Activated naive CD8-positive, alpha-beta T cell (primary cell): ENCODE data around the gene CADM1.

ENCODE experiments used
- H3K27ac Mint-ChIP-seq: one replicate; pipeline ENCODE4 v1.8.0; 2021; ENCODE audit warnings: mixed read lengths
- H3K27me3 Mint-ChIP-seq: one replicate; pipeline ENCODE4 v1.8.0; 2021; ENCODE audit warnings: mixed read lengths
- H3K36me3 Mint-ChIP-seq: one replicate; pipeline ENCODE4 v1.8.0; 2021; ENCODE audit warnings: mixed read lengths
- H3K4me1 Mint-ChIP-seq: one replicate; pipeline ENCODE4 v1.8.0; 2021; ENCODE audit warnings: low read depth, mixed read lengths
- H3K4me3 Mint-ChIP-seq: one replicate; pipeline ENCODE4 v1.8.0; 2021; ENCODE audit warnings: mild to moderate bottlenecking, mixed read lengths
- H3K9me3 Mint-ChIP-seq: one replicate; pipeline ENCODE4 v1.8.0; 2021; ENCODE audit warnings: low read depth, mixed read lengths

The CADM1 gene

DNA sequence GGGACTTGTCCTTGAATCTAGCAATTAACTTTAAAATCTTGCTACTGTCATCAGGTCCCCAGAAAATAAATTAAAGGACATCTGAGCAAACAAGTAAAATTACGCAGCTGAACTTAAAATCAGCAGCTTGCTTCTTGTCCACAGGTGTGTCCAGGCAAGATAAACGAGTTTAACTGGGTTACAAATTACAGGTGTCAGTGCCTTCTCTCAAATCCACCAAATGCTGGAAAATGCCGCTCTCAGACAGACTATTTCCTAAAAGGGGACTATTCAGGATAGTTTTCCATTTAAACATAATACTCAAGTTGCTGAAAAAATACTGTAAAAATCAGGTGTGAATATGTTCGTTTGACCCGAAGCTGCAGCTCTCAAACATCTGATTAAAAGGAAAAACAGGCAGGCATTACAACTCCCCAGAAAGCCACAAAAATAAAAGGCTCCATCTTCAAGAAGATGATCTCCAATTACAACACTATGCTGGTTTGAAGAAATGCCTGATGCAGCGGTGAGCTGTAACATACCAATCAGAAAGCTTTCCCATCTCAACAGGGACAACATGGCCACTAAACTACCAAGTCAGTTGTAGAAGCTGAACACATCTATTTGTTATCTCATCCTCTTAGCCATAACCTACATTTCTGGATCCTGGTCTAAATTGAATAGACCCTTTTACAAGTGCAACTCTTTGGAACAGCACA lies 82.1 kb downstream of the CADM1 start:
- H3K27ac Mint-ChIP-seq, result no peak overlapping the region
- H3K4me1 Mint-ChIP-seq, result no peaks in the 10 kb centered on the region
- H3K27me3 Mint-ChIP-seq, result peaks cover 2% of the 10 kb centered on the region
- H3K4me3 Mint-ChIP-seq, result no peak overlapping the region
- no peaks in the 10 kb centered on the region for H3K9me3 Mint-ChIP-seq
- H3K36me3 Mint-ChIP-seq, result no peaks in the 10 kb centered on the region

- Mint-ChIP-seq H3K9me3 (no peaks in the 10 kb centered on the region), H3K4me3 (no peak overlapping the region), H3K27me3 (peaks cover 2% of the 10 kb centered on the region), H3K36me3 (no peaks in the 10 kb centered on the region), H3K4me1 (no peaks in the 10 kb centered on the region), H3K27ac (no peak overlapping the region)
Measured at GRCh38 chr11:115421352-115421991, 82.7 kb downstream of the CADM1 start.

DNA sequence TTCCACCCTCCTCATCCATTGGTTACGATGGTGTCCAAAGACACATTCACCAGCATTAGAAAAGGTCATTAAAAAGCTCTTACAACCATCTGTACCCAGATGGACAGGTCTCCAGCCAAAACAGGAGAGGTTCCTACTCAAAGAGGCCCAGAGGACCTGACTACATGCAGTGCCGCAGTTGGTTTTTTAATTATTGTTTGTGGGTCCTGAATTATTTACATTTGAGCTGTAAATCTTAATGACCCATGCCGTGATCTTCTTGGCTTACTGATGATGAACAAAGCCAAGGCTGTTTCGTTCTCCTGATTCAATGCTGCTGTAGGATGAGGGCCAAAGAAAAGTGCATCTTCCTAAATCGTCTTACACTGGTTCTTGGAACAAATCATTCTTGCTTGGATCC lies 83.7 kb downstream of the CADM1 start:
- H3K4me1 Mint-ChIP-seq, result no peaks in the 10 kb centered on the region
- H3K36me3 Mint-ChIP-seq, result no peaks in the 10 kb centered on the region
- no peak overlapping the region for H3K4me3 Mint-ChIP-seq
- no peak overlapping the region for H3K27ac Mint-ChIP-seq
- H3K9me3 Mint-ChIP-seq, result no peaks in the 10 kb centered on the region
- peaks cover 3% of the 10 kb centered on the region for H3K27me3 Mint-ChIP-seq

GRCh38 chr11:115418626-115419025 lies 85.6 kb downstream of the CADM1 start:
- no peaks in the 10 kb centered on the region for H3K4me1 Mint-ChIP-seq
- no peak overlapping the region for H3K4me3 Mint-ChIP-seq
- H3K27me3 Mint-ChIP-seq, result peaks cover 3% of the 10 kb centered on the region
- H3K9me3 Mint-ChIP-seq, result no peaks in the 10 kb centered on the region
- H3K27ac Mint-ChIP-seq, result no peak overlapping the region
- H3K36me3 Mint-ChIP-seq, result no peaks in the 10 kb centered on the region

GRCh38 chr11:115418081-115418480 lies 86.1 kb downstream of the CADM1 start:
- H3K4me3 Mint-ChIP-seq, result no peak overlapping the region
- H3K36me3 Mint-ChIP-seq, result no peaks in the 10 kb centered on the region
- no peaks in the 10 kb centered on the region for H3K9me3 Mint-ChIP-seq
- peaks cover 3% of the 10 kb centered on the region for H3K27me3 Mint-ChIP-seq
- no peaks in the 10 kb centered on the region for H3K4me1 Mint-ChIP-seq
- no peak overlapping the region for H3K27ac Mint-ChIP-seq

DNA sequence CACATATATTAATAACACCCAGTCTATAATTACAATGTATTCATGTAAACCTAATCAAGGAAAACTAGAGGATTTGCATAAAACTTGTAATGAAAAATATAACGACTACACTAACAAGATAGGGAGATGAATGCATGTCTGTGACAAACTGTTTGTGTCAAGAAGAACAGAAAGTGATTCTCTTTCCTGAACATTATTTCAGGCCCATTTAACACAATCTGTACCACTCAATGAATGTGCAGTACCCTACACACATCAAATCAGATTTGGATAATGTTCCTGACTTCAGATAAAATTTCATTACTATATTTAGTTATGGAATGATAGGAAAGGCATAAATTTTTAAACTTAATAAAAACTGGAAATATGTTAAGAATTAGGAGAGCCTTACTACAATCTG lies 93.1 kb downstream of the CADM1 start:
- H3K4me1 Mint-ChIP-seq, result no peaks in the 10 kb centered on the region
- H3K4me3 Mint-ChIP-seq, result no peak overlapping the region
- H3K9me3 Mint-ChIP-seq, result no peaks in the 10 kb centered on the region
- H3K27ac Mint-ChIP-seq, result no peak overlapping the region
- no peaks in the 10 kb centered on the region for H3K36me3 Mint-ChIP-seq
- H3K27me3 Mint-ChIP-seq, result peaks cover 3% of the 10 kb centered on the region

DNA sequence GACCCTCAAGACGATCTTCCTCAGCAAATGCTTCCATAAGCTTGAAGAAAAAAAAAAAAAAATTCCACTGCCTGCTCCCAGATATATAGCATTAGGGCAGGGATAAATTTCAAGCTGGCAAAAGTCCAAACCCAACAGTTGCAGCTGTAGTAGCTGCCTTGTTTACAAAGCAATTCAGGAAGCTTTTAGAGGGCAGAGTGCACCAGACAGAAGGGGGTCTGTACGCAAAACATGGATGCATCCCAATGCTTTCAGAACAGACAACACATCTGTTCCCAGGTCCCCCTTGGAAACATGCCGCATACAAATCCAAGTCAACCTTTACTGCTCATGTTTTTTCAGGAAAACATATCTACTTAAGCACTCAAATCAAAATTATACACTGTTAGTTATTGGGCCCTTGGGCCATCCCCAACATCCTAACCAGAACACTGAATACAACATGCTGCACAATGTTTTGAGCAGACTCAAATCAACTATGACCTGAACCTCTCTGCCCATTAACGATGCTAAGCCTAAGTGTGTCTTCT lies 94.5 kb downstream of the CADM1 start:
- Mint-ChIP-seq H3K9me3 (no peaks in the 10 kb centered on the region), H3K27ac (no peak overlapping the region), H3K4me1 (no peaks in the 10 kb centered on the region)

GRCh38 chr11:115409116-115409670 lies 95.0 kb downstream of the CADM1 start:
- no peaks in the 10 kb centered on the region for H3K9me3 Mint-ChIP-seq
- H3K36me3 Mint-ChIP-seq, result no peaks in the 10 kb centered on the region
- H3K4me1 Mint-ChIP-seq, result no peaks in the 10 kb centered on the region
- no peak overlapping the region for H3K27ac Mint-ChIP-seq
- H3K4me3 Mint-ChIP-seq, result no peak overlapping the region
- peaks cover 2% of the 10 kb centered on the region for H3K27me3 Mint-ChIP-seq

More for the DNA sequence above, 94.5 kb downstream of the CADM1 start:
- H3K4me3 Mint-ChIP-seq, result no peak overlapping the region
- H3K27me3 Mint-ChIP-seq, result peaks cover 2% of the 10 kb centered on the region
- H3K36me3 Mint-ChIP-seq, result no peaks in the 10 kb centered on the region

DNA sequence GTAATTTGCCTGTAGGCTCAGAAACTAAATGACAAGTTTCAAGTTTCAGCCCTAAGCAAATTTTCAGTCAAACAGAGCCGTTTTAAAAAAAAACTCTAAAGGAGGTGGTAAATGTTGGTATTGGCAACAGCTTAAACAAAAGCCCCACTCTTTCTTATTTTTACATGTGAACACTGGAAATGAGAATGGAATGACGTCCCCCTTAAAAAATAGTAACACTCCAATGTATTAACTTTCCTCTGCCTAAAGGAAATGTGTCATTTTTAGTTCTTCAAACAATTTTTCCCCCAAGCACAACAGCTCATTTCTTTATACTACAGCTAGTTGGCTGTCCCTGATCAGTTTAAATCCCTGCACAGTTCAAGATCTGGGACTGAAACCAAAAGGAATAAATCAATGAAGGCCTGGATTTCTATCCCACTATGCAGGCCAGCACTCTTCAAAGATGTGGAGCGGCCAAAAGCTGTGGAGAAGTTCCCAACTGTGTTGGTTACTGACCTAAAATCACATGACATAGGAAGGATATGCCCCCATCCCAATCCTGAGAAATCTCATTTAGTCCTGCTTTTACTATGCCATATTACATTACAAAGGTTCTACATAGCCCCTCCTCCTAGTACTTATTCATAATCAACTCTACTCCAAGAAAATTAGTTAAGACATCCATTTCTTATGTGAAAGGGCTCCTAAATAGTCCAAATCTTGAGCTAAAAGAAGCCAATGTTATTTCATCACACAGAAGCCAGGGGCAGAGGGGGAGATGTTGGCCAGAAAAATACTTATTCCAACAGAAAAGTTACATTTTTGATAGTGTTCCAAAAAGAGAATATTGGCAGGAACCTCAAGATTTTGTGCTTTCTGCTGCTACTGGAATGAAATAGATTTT lies 95.9 kb downstream of the CADM1 start:
- H3K9me3 Mint-ChIP-seq, result no peaks in the 10 kb centered on the region

GRCh38 chr11:115407496-115407895 lies 96.7 kb downstream of the CADM1 start:
- Mint-ChIP-seq H3K27ac (no peak overlapping the region), H3K4me1 (no peaks in the 10 kb centered on the region), H3K27me3 (peaks cover 6% of the 10 kb centered on the region), H3K4me3 (no peak overlapping the region), H3K9me3 (no peaks in the 10 kb centered on the region), H3K36me3 (no peaks in the 10 kb centered on the region)

More for the DNA sequence above, 95.9 kb downstream of the CADM1 start:
- no peaks in the 10 kb centered on the region for H3K36me3 Mint-ChIP-seq
- no peak overlapping the region for H3K4me3 Mint-ChIP-seq
- no peak overlapping the region for H3K27ac Mint-ChIP-seq
- H3K27me3 Mint-ChIP-seq, result peaks cover 2% of the 10 kb centered on the region
- no peaks in the 10 kb centered on the region for H3K4me1 Mint-ChIP-seq

- peaks cover 6% of the 10 kb centered on the region for H3K27me3 Mint-ChIP-seq
- no peaks in the 10 kb centered on the region for H3K36me3 Mint-ChIP-seq
- no peak overlapping the region for H3K27ac Mint-ChIP-seq
- H3K4me3 Mint-ChIP-seq, result no peak overlapping the region
- no peaks in the 10 kb centered on the region for H3K4me1 Mint-ChIP-seq
- no peaks in the 10 kb centered on the region for H3K9me3 Mint-ChIP-seq
Measured at GRCh38 chr11:115406404-115406803, 97.8 kb downstream of the CADM1 start.

- no peaks in the 10 kb centered on the region for H3K36me3 Mint-ChIP-seq
- H3K4me3 Mint-ChIP-seq, result no peak overlapping the region
- no peak overlapping the region for H3K27ac Mint-ChIP-seq
- H3K4me1 Mint-ChIP-seq, result no peaks in the 10 kb centered on the region
- H3K9me3 Mint-ChIP-seq, result no peaks in the 10 kb centered on the region
- peaks cover 4% of the 10 kb centered on the region for H3K27me3 Mint-ChIP-seq
Measured at GRCh38 chr11:115398333-115399080, 105.7 kb downstream of the CADM1 start.

DNA sequence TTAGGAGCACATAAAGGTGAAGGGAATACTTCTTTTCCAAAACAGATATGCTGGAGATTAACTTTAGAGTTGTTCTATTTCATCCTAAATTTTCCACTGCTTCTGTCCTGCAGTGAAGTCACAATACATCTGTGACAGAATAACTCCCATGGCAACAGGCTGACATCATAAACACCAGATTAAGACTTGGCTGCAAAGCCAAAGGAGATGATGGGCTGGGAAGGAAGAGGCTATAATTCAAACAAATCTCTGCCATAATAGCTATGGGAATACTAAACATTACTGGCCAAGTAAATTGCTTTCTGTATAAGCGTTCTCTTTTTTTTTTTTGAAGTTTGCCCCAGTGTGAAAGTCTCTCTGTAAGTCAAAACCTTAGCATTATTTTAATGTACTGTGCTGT lies 107.7 kb downstream of the CADM1 start:
- H3K27me3 Mint-ChIP-seq, result peaks cover 2% of the 10 kb centered on the region
- no peak overlapping the region for H3K27ac Mint-ChIP-seq
- no peaks in the 10 kb centered on the region for H3K9me3 Mint-ChIP-seq
- no peak overlapping the region for H3K4me3 Mint-ChIP-seq
- H3K36me3 Mint-ChIP-seq, result no peaks in the 10 kb centered on the region
- no peaks in the 10 kb centered on the region for H3K4me1 Mint-ChIP-seq

DNA sequence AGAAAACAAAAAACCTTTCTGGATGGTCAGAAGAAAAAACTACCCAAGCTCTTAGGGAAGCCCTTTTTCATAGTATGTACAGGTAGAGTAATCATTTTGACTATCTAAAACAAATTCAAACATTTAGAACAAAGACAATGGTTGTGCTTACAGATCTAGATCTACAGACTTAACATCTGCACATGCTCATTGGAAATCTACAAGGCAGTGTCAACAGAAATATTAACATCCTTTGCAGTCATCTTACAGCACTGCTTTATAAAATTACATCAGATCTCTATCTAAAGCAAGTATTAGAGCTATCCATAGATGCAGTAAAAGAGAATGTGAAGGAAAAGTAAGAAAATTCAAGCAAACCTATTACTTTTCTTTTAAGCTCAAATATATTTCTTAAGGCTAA lies 110.3 kb downstream of the CADM1 start:
- Mint-ChIP-seq H3K4me1 (no peaks in the 10 kb centered on the region), H3K4me3 (no peak overlapping the region), H3K27ac (no peak overlapping the region), H3K36me3 (no peaks in the 10 kb centered on the region), H3K27me3 (peaks cover 2% of the 10 kb centered on the region), H3K9me3 (no peaks in the 10 kb centered on the region)
